Measurements from ENCODE around the gene KCNJ9. TPM values are rescaled to one million over a fixed set of nuclear protein-coding genes. Genes with fewer than 3 reads are reported as not detected.

The KCNJ9 gene
- total and polyA plus RNA-seq, 2 donors, result 0.04 to 0.26 TPM

- peak within 1 kb of the TSS; percentile 90 for H3K27ac ChIP-seq (ENCODE audit: low read depth)
- WGBS, result 5% methylated on average over 64 of the region's 64 CpGs
- peak; percentile 54 for DNase-seq (ENCODE audit: extremely low spot score)
- H3K4me1 ChIP-seq (ENCODE audit: insufficient read depth), result no peaks in the 10 kb centered on the region
- no peaks in the 10 kb centered on the region for H3K36me3 ChIP-seq (ENCODE audit: insufficient read depth)
- H3K4me3 ChIP-seq (ENCODE audit: low read depth, low read length), result peak within 1 kb of the TSS; percentile 77
Measured at GRCh38 chr1:160097911-160098851, 16.8 kb downstream of the KCNJ9 start, which contains the start of gene IGSF8. TSS of gene IGSF8 (minus strand) at chr1:160098619. CDS start at chr1:160098472, 147 bp downstream.

- Histone ChIP-seq H3K4me1 (ENCODE audit: insufficient read depth) (no peaks in the 10 kb centered on the region), H3K4me3 (ENCODE audit: low read depth, low read length) (peak overlapping the region; percentile 77), H3K36me3 (ENCODE audit: insufficient read depth) (no peaks in the 10 kb centered on the region), H3K27ac (ENCODE audit: low read depth) (peak overlapping the region; percentile 90)
- WGBS, result 4% methylated on average over 39 of the region's 40 CpGs
- DNase-seq (ENCODE audit: extremely low spot score), result peak; percentile 91
Measured at GRCh38 chr1:160098852-160099561, 17.7 kb downstream of the KCNJ9 start.

- H3K27ac ChIP-seq (ENCODE audit: low read depth), result no peak overlapping the region
- no peak overlapping the region for H3K4me3 ChIP-seq (ENCODE audit: low read depth, low read length)
- no peaks in the 10 kb centered on the region for H3K4me1 ChIP-seq (ENCODE audit: insufficient read depth)
- 96% methylated on average over 2 of the region's 2 CpGs for WGBS
- no peaks in the 10 kb centered on the region for H3K36me3 ChIP-seq (ENCODE audit: insufficient read depth)
- DNase-seq (ENCODE audit: extremely low spot score), result no peak
Measured at GRCh38 chr1:160099716-160100375, 18.5 kb downstream of the KCNJ9 start.

GRCh38 chr1:160101037-160101716, 19.8 kb downstream of the KCNJ9 start:
- Histone ChIP-seq H3K4me1 (ENCODE audit: insufficient read depth) (no peaks in the 10 kb centered on the region), H3K27ac (ENCODE audit: low read depth) (no peak overlapping the region), H3K36me3 (ENCODE audit: insufficient read depth) (no peaks in the 10 kb centered on the region), H3K4me3 (ENCODE audit: low read depth, low read length) (no peak overlapping the region)
- DNase-seq (ENCODE audit: extremely low spot score), result peak; percentile 46
- 23% methylated on average over 13 of the region's 13 CpGs for WGBS

- WGBS, result 40% methylated on average over 9 of the region's 9 CpGs
- no peak for DNase-seq (ENCODE audit: extremely low spot score)
- Histone ChIP-seq H3K36me3 (ENCODE audit: insufficient read depth) (no peaks in the 10 kb centered on the region), H3K27ac (ENCODE audit: low read depth) (no peak overlapping the region), H3K4me3 (ENCODE audit: low read depth, low read length) (no peak overlapping the region), H3K4me1 (ENCODE audit: insufficient read depth) (no peaks in the 10 kb centered on the region)
Measured at GRCh38 chr1:160101717-160102522, 20.6 kb downstream of the KCNJ9 start.

GRCh38 chr1:160103658-160104408, 22.5 kb downstream of the KCNJ9 start:
- 59% methylated on average over 6 of the region's 6 CpGs for WGBS
- no peak for DNase-seq (ENCODE audit: extremely low spot score)
- no peak overlapping the region for H3K27ac ChIP-seq (ENCODE audit: low read depth)
- H3K4me1 ChIP-seq (ENCODE audit: insufficient read depth), result no peaks in the 10 kb centered on the region
- H3K4me3 ChIP-seq (ENCODE audit: low read depth, low read length), result no peak overlapping the region
- no peaks in the 10 kb centered on the region for H3K36me3 ChIP-seq (ENCODE audit: insufficient read depth)

GRCh38 chr1:160104486-160104885, 23.1 kb downstream of the KCNJ9 start:
- Histone ChIP-seq H3K4me3 (ENCODE audit: low read depth, low read length) (no peak overlapping the region), H3K27ac (ENCODE audit: low read depth) (no peak overlapping the region), H3K36me3 (ENCODE audit: insufficient read depth) (no peaks in the 10 kb centered on the region), H3K4me1 (ENCODE audit: insufficient read depth) (no peaks in the 10 kb centered on the region)
- 41% methylated on average over 3 of the region's 3 CpGs for WGBS
- no peak for DNase-seq (ENCODE audit: extremely low spot score)

GRCh38 chr1:160105155-160105554, 23.8 kb downstream of the KCNJ9 start:
- H3K36me3 ChIP-seq (ENCODE audit: insufficient read depth), result no peaks in the 10 kb centered on the region
- H3K27ac ChIP-seq (ENCODE audit: low read depth), result no peak overlapping the region
- DNase-seq (ENCODE audit: extremely low spot score), result no peak
- H3K4me1 ChIP-seq (ENCODE audit: insufficient read depth), result no peaks in the 10 kb centered on the region
- H3K4me3 ChIP-seq (ENCODE audit: low read depth, low read length), result no peak overlapping the region
- 96% methylated on average over 5 of the region's 5 CpGs for WGBS

- WGBS, result 91% methylated on average over 1 of the region's 1 CpG
- no peaks in the 10 kb centered on the region for H3K36me3 ChIP-seq (ENCODE audit: insufficient read depth)
- no peak overlapping the region for H3K4me3 ChIP-seq (ENCODE audit: low read depth, low read length)
- no peak for DNase-seq (ENCODE audit: extremely low spot score)
- H3K4me1 ChIP-seq (ENCODE audit: insufficient read depth), result no peaks in the 10 kb centered on the region
- H3K27ac ChIP-seq (ENCODE audit: low read depth), result no peak overlapping the region
Measured at GRCh38 chr1:160107512-160107911, 26.2 kb downstream of the KCNJ9 start.

- no peak overlapping the region for H3K4me3 ChIP-seq (ENCODE audit: low read depth, low read length)
- WGBS, result 35% methylated on average over 6 of the region's 6 CpGs
- no peak overlapping the region for H3K27ac ChIP-seq (ENCODE audit: low read depth)
- H3K36me3 ChIP-seq (ENCODE audit: insufficient read depth), result no peaks in the 10 kb centered on the region
- no peaks in the 10 kb centered on the region for H3K4me1 ChIP-seq (ENCODE audit: insufficient read depth)
- DNase-seq (ENCODE audit: extremely low spot score), result no peak
Measured at GRCh38 chr1:160108888-160109662, 27.7 kb downstream of the KCNJ9 start.

GRCh38 chr1:160109686-160110085, 28.3 kb downstream of the KCNJ9 start:
- H3K4me3 ChIP-seq (ENCODE audit: low read depth, low read length), result no peak overlapping the region
- no peak for DNase-seq (ENCODE audit: extremely low spot score)
- H3K27ac ChIP-seq (ENCODE audit: low read depth), result no peak overlapping the region
- H3K4me1 ChIP-seq (ENCODE audit: insufficient read depth), result no peaks in the 10 kb centered on the region
- H3K36me3 ChIP-seq (ENCODE audit: insufficient read depth), result no peaks in the 10 kb centered on the region
- WGBS, result 55% methylated on average over 4 of the region's 4 CpGs
